GM20431 (cell line): ENCODE results near the gene PLXNC1.
"Not testable (repeated sequence)": the region's sequence is repeated elsewhere in the genome, so short reads cannot be mapped to it uniquely, and the experiment has no call there.

Experiments
- in situ Hi-C: fragments of 300-500 bp; cut with MseI, MboI; formaldehyde crosslinking; loops from one replicate; pipeline ENCODE4 v1.15.0; 2020; ENCODE audit warnings: low sequenced_read_pairs; ENCODE audit not compliant: unreplicated experiment

Gene PLXNC1

DNA sequence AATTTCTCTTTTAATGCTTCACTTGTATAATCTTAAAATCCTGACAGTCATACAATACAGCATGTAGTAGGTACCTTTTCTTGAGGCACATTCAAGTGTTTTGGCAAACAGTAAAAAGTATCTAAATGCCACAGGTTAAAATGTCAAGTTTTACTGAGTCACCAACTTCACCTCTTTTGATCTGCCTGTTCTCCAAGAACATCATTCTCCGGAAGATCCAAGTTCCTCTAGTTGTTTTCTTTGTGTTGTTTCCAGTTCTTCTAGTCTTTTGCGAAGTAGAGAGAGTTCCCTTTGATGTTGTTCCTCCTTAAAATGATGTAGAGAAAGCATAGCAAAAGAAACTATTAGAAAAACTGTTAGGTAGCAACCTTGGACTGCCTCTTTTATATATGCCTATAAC lies 160.2 kb downstream of the PLXNC1 start:
- in situ Hi-C loops: no loop called here

- in situ Hi-C loops: no loop called here
Observed at GRCh38 chr12:94309373-94309772, 161.0 kb downstream of the PLXNC1 start.

GRCh38 chr12:94312378-94312777 lies 164.0 kb downstream of the PLXNC1 start:
- in situ Hi-C loops: no loop called here

DNA sequence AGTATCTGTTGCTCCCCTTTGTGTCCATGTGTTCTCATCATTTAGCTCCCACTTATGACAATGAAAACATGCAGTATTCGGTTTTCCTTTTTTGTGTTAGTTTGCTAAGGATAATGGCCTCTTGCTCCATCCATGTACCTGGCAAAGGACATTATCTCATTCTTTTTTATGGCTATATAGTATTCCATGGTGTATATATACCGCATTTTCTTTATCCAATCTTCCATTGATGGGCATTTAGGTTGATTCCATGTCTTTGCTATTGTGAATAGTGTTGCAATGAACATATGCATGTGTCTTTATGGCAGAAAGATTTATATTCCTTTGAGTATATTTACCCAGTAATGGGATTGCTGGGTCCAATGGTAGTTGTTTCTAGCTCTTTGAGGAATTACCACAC lies 168.2 kb downstream of the PLXNC1 start:
- in situ Hi-C loops: not testable (repeated sequence)

DNA sequence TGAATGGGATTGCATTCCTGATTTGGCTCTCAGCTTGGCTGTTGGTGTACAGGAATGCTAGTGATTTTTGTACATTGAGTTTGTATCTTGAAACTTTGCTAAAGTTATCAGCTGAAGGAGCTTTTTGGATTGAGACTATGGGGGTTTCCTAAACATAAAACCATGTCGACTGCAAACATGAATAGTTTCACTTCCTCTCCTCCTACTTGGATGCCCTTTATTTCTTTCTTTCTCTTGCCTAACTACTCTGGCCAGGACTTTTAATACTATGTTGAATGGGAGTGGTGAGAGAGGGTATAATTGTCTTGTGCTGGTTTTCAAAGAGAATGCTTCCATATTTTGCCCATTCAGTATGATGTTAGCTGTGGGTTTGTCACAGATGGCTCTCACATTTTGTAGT lies 169.8 kb downstream of the PLXNC1 start:
- in situ Hi-C loops: no loop called here

DNA sequence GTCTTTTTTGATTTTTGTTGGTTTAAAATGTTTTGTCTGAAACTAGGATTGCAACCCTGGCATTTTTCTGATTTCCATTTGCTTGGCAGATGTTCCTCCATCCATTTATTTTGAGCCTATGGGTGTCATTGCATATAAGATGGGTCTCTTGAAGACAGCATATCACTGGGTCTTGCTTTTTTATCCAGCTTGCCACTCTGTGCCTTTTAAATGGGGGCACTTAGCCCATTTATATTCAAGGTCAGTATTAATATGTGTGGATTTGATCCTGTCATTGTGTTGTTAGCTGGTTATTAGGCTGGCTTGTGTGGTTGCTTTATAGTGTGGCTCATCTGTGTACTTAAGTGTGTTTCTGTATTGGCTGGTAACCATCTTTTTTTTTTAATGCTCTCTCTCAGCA lies 171.7 kb downstream of the PLXNC1 start:
- in situ Hi-C loops: no loop called here

- in situ Hi-C loops: no loop called here
Observed at GRCh38 chr12:94322346-94322745, 174.0 kb downstream of the PLXNC1 start.

- in situ Hi-C loops: no loop called here
Observed at GRCh38 chr12:94326234-94326633, 177.9 kb downstream of the PLXNC1 start.

DNA sequence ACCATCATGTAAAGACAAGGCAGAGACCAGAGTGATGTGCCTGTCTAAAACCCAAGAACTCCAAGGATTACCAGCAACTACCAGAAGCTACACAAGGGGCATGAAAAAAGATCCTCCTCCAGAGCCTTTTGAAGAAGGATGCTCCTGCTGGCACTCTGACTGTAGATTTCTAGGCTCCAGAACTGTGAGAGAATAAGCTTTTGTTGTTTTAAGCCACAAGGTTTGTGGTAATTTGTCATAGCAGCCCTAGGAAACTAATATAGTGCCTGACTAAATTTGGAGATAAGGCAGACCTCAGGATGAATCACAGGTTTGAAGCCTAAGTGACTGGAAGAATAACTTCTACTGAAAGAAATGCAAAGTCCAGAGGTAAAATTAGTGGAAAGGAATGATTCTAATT lies 178.3 kb downstream of the PLXNC1 start:
- in situ Hi-C loops: no loop called here

DNA sequence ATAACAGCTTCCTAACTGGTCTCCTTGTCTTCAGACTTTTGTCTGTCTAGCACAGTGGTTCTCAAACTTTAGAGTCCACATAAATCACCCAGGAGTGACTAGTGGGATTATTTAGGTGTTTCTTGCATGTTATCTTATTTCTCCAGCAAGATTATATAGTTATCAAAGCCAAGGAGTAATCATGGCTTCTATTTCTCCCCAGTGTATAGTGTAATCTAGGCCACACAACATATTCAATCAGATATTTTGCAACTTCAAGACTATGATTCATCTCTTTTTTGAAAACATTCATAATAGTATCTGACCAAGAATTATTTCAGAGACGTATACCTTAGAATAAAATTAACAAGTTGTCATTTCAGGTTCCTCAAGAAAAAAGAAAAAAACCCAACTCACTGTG lies 179.4 kb downstream of the PLXNC1 start:
- in situ Hi-C loops: no loop called here

DNA sequence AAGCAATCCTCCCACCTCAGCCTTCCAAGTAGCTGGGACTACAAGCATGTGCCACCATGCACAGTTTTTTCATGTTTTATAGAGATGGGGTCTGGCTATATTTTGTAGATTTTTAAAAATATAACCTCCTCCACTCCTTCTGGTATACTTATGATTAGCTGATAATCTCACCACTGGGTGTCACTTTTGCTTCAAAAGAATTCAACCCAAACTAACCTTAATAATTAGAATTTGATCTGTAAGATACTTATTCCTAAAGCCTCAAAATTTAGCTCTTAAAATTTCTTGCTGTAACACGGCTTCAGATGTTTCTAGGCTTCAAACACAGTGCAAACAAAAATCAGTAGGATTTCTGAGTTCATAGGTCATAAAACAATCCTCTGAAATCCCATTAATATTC lies 181.0 kb downstream of the PLXNC1 start:
- in situ Hi-C loops: no loop called here

DNA sequence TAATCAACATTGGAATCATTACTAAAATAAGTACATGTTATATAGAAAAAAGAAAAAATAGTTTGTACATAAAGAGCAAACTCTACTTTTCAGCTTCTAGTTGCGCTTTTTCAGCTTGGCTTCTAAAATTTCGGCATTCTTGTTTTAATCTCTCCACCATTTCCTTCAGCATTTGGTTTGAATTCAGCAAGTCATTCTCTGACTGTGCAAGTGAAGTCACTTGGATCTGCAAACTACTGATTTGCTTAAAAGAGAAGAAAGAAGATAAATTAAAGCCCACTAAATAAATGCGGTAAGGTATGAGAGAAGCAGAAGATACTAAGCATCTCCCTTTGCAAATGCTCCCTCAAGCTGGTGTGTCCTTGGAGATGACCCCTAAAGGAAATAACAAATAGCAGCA lies 185.0 kb downstream of the PLXNC1 start:
- in situ Hi-C loops: no loop called here

- in situ Hi-C loops: no loop called here
Observed at GRCh38 chr12:94336211-94336925, 188.0 kb downstream of the PLXNC1 start.

- in situ Hi-C loops: no loop called here
Observed at GRCh38 chr12:94338006-94338794, 189.8 kb downstream of the PLXNC1 start.

- in situ Hi-C loops: no loop called here
Observed at GRCh38 chr12:94340573-94340972, 192.2 kb downstream of the PLXNC1 start.

GRCh38 chr12:94353130-94353529 lies 204.8 kb downstream of the PLXNC1 start:
- in situ Hi-C loops: no loop called here
